Neural cell (in vitro differentiated cells): Measurements from ENCODE around the gene POLQ.

Source experiments
- CTCF ChIP-seq: fragments of 450-650 bp; IDR thresholded peaks from 2 replicates; pipeline ENCODE4 v1.5.1; 2014; ENCODE audit warnings: antibody characterized with exemption, mild to moderate bottlenecking, moderate library complexity; ENCODE audit not compliant: poor library complexity, severe bottlenecking
- MXI1 ChIP-seq: fragments of 450-650 bp; conservative IDR thresholded peaks from 2 replicates; pipeline ENCODE4 v1.6.1; 2014; ENCODE audit warnings: antibody characterized with exemption, mild to moderate bottlenecking; ENCODE audit not compliant: poor library complexity, severe bottlenecking
- POLR2AphosphoS5 ChIP-seq: IDR thresholded peaks from 2 replicates; pipeline ENCODE4 v1.6.1; 2012

GRCh38 chr3:121411523-121411922 is 134.3 kb downstream of the POLQ start:
- no peak for TF ChIP-seq CTCF
- no peak for TF ChIP-seq MXI1
- TF ChIP-seq POLR2AphosphoS5 = no peak
